GM18499 (cell line): ENCODE measurements around the gene COL6A1.
"Not testable (repeated sequence)": the region's sequence is repeated elsewhere in the genome, so short reads cannot be mapped to it uniquely, and the experiment has no call there.

Experiments
- ATAC-seq: cut with Tn5 transposase; IDR thresholded peaks from one replicate; pipeline ENCODE4 v1.9.1; 2021; ENCODE audit warnings: moderate number of reproducible peaks; ENCODE audit not compliant: insufficient read depth, unreplicated experiment

The COL6A1 gene

GRCh38 chr21:46002841-46003574 is 21.4 kb downstream of the COL6A1 start:
- ATAC-seq, result no peak

GRCh38 chr21:46003575-46004007 is 22.0 kb downstream of the COL6A1 start:
- ATAC-seq, result no peak

DNA sequence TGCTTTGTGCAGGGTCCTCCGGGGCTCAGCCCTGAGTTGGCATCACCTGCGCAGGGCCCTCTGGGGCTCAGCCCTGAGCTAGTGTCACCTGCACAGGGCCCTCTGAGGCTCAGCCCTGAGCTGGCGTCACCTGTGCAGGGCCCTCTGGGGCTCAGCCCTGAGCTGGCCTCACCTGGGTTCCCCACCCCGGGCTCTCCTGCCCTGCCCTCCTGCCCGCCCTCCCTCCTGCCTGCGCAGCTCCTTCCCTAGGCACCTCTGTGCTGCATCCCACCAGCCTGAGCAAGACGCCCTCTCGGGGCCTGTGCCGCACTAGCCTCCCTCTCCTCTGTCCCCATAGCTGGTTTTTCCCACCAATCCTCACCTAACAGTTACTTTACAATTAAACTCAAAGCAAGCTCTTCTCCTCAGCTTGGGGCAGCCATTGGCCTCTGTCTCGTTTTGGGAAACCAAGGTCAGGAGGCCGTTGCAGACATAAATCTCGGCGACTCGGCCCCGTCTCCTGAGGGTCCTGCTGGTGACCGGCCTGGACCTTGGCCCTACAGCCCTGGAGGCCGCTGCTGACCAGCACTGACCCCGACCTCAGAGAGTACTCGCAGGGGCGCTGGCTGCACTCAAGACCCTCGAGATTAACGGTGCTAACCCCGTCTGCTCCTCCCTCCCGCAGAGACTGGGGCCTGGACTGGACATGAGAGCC is 22.7 kb downstream of the COL6A1 start:
- ATAC-seq, result no peak

GRCh38 chr21:46005081-46005480 is 23.5 kb downstream of the COL6A1 start:
- ATAC-seq, result no peak

- no peak for ATAC-seq
Observed at GRCh38 chr21:46005481-46005881, 23.9 kb downstream of the COL6A1 start.

DNA sequence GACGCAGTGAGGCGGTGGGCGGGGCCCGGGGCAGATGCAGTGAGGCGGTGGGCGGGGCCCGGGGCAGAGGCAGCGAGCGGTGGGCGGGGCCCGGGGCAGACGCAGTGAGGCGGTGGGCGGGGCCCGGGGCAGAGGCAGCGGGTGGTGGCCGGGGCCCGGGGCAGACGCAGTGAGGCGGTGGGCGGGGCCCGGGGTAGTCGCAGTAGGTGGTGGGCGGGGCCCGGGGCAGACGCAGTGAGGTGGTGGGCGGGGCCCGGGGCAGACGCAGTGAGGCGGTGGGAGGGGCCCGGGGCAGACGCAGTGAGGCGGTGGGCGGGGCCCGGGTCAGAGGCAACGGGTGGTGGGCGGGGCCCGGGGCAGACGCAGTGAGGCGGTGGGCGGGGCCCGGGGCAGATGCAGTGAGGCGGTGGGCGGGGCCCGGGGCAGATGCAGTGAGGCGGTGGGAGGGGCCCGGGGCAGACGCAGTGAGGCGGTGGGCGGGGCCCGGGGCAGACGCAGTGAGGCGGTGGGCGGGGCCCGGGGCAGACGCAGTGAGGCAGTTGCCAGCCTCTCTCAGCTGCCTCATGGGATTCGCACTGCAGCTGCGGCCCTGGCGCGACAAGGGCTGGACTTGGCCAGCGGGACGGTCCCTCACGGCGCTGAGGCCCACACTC is 24.4 kb downstream of the COL6A1 start:
- ATAC-seq, result not testable (repeated sequence)

GRCh38 chr21:46006547-46007491 is 25.2 kb downstream of the COL6A1 start:
- no peak for ATAC-seq

DNA sequence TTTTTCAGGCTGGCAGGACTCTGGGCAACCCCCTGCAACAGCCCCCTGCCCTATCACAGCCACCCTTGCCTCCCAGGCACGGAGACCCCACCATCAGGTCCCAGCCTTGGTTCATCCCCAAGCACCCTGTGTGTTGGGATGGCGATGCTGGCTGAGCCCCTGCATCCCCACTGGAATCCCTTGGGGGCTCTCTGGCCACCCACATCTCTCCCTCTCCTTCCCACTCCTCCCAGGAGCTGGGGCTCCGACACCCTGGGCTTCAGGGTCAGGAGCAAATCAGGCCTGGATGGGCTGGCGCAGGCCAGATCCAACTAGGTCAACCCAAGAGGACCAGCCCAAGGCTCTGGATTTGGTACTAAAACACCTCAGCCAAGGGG is 25.9 kb downstream of the COL6A1 start:
- no peak for ATAC-seq

DNA sequence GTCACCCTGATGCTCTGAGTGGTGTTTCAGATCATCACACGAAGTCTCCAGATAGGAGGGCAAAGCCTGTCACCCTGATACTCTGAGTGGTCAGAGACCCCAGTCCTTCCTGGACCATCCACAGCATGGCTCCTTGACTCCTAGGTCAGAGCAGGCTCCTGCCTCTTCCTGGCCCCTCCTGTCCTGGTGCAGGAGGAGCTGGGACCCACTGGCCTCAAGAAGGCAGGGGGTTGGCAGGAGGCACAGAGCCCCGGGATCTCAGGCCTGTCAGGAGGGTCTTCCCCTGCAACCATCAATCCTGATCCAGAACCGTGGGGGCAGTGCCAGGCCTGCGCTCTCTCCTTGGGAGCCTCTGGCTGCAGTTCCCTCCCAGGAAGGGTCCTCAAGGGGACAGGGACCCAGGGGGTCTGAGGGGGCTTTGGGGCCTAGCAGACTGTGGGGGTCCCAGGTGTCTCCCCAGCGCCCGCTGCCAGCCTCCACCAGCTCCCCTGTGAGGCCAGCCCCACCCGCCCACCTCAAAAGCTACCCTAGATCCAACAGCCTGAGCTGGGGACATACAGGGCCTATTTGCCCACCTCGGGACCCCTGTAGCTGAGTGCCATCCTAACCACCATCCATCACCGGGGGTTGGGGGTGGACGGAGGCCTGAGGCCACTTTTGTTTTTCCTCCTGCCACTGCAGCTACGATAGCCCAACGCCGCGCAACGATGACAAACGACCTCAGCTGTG is 27.5 kb downstream of the COL6A1 start:
- no peak for ATAC-seq

DNA sequence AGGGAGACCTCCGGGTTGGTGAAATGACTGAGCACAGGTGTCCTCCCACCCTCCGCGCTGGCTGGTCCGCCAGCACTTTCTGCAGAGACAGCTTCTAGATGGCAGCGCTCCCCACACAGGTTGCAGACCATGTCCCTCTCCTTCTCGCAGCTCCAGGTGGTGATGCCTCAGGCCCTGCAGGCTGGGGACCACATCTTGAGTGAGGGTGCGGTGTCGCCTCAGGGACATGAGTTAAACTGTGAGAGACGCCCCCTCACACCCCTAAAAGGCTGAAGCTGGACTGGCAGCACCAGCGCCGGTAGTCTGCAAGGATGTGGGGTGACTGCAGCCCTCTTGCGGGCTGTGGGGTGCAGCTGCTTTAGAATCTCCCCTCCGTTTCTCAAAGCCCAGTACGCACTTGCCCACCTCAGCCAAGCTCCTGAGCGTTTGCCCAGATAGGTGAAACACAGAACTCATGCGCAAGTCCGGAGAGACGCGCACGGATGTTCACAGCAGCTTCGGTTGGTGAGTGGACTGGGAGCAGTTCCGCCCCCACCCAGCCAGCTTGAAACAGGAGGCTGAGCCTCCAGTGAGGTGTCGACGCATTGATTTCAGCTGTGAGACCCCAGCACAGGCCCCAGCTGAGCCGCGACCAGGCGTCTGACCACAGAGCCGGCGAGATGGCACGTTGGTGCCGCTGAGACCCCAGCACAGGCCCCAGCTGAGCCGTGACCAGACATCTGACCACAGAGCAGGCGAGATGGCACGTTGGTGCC is 28.6 kb downstream of the COL6A1 start:
- ATAC-seq, result no peak

- ATAC-seq, result no peak
Observed at GRCh38 chr21:46011267-46011967, 29.8 kb downstream of the COL6A1 start.

GRCh38 chr21:46012154-46012553 is 30.6 kb downstream of the COL6A1 start:
- ATAC-seq, result no peak

DNA sequence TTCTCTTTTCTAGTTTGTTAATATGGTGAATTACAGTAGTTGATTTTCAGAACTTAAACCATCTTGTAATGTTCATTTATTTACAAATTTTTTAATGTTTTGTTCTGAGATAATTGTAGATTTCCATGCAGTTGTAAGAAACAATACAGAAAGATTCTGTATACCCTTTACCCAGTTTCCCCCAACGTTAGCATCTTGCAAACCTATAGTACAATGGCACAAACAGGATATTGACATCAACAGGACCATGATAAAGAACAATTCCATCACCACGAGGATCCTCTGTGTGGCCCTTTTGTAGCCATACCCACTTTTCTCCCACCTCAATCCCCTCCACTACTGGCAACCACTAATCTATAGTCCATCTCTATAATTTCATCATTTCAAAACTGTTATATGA is 33.3 kb downstream of the COL6A1 start:
- ATAC-seq, result no peak

- no peak for ATAC-seq
Observed at GRCh38 chr21:46017148-46017547, 35.6 kb downstream of the COL6A1 start.

GRCh38 chr21:46017695-46018094 is 36.1 kb downstream of the COL6A1 start:
- ATAC-seq, result no peak

GRCh38 chr21:46018615-46019014 is 37.0 kb downstream of the COL6A1 start:
- no peak for ATAC-seq

DNA sequence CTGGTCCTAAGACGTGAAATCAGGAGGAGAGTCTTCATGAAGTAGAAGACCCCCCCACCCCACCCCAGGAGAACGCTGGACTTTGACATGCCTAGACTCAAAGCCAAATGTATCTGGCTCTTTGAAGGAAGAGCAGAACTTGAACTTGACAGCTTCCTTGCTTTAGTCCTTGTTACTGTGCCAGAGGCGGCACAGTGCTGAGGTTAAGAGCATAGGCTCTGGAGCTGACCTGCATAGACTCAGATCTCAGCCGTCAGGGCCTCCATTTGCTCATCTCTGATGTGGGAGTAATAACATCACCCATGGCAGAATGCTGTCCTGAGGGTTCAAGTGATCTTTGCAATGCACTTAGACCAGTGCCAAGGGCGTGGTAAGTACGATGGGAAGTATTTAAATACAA is 39.0 kb downstream of the COL6A1 start:
- ATAC-seq, result no peak

GRCh38 chr21:46021398-46021797 is 39.8 kb downstream of the COL6A1 start:
- ATAC-seq, result no peak
